GM19397 (cell line): ENCODE data around the gene GAS7.
A peak's percentile ranks its signal among the peaks of the same experiment; 100 is the strongest.

Source experiments
- ATAC-seq: cut with Tn5 transposase; IDR thresholded peaks from one replicate; pipeline ENCODE4 v1.9.1; 2021; ENCODE audit warnings: mild to moderate bottlenecking, moderate library complexity; ENCODE audit not compliant: unreplicated experiment

GAS7 gene

GRCh38 chr17:10172778-10173177 lies 25.6 kb downstream of the GAS7 start:
- ATAC-seq, result no peak

GRCh38 chr17:10172241-10172741 lies 26.1 kb downstream of the GAS7 start:
- no peak for ATAC-seq

GRCh38 chr17:10171581-10171981 lies 26.8 kb downstream of the GAS7 start:
- no peak for ATAC-seq

- no peak for ATAC-seq
Measured at GRCh38 chr17:10171122-10171571, 27.3 kb downstream of the GAS7 start.

GRCh38 chr17:10170233-10170632 lies 28.2 kb downstream of the GAS7 start:
- no peak for ATAC-seq

- no peak for ATAC-seq
Measured at GRCh38 chr17:10169290-10169689, 29.1 kb downstream of the GAS7 start.

- no peak for ATAC-seq
Measured at GRCh38 chr17:10166176-10166935, 32.0 kb downstream of the GAS7 start.

- ATAC-seq, result no peak
Measured at GRCh38 chr17:10162096-10162495, 36.3 kb downstream of the GAS7 start.

GRCh38 chr17:10161386-10161785 lies 37.0 kb downstream of the GAS7 start:
- no peak for ATAC-seq

- peak; percentile 63 for ATAC-seq
Measured at GRCh38 chr17:10156948-10157607, 41.3 kb downstream of the GAS7 start.

GRCh38 chr17:10156599-10156947 lies 41.8 kb downstream of the GAS7 start:
- no peak for ATAC-seq

- no peak for ATAC-seq
Measured at GRCh38 chr17:10156077-10156435, 42.4 kb downstream of the GAS7 start.

- no peak for ATAC-seq
Measured at GRCh38 chr17:10155371-10156076, 42.9 kb downstream of the GAS7 start.

GRCh38 chr17:10151667-10152496 lies 46.5 kb downstream of the GAS7 start:
- no peak for ATAC-seq

- no peak for ATAC-seq
Measured at GRCh38 chr17:10149573-10150399, 48.6 kb downstream of the GAS7 start.

GRCh38 chr17:10147761-10148415 lies 50.5 kb downstream of the GAS7 start:
- no peak for ATAC-seq

- no peak for ATAC-seq
Measured at GRCh38 chr17:10147040-10147439, 51.4 kb downstream of the GAS7 start.

GRCh38 chr17:10144982-10145381 lies 53.4 kb downstream of the GAS7 start:
- ATAC-seq, result no peak

GRCh38 chr17:10144456-10144855 lies 54.0 kb downstream of the GAS7 start:
- ATAC-seq, result no peak

GRCh38 chr17:10141436-10141835 lies 57.0 kb downstream of the GAS7 start:
- no peak for ATAC-seq
